Uterus (tissue), 2 donors: ENCODE measurements around the gene TEX264.

Experiments used
- CTCF ChIP-seq, 4 experiments: fragments of 200-600 bp in 2 of 4; fragments of 450-650 bp in 2 of 4; sonication (generic) in 2 of 4; IDR thresholded peaks; one replicate each; pipeline ENCODE4 v1.5.1; 2016 to 2019; ENCODE audit warnings: antibody characterized with exemption in 4 of 4, mild to moderate bottlenecking in 2 of 4, moderate library complexity in 1 of 4
- POLR2A ChIP-seq, 2 donors: fragments of 450-650 bp; IDR thresholded peaks; one replicate each; pipeline ENCODE4 v1.6.1; 2016; ENCODE audit warnings: antibody characterized with exemption in 2 of 2, mild to moderate bottlenecking in 1 of 2, moderate library complexity in 1 of 2

GRCh38 chr3:51706021-51706485 is 35.0 kb downstream of the TEX264 start:
- no peak for TF ChIP-seq CTCF (IDR thresholded peaks at IDR 0.05)
- no peak for TF ChIP-seq POLR2A (IDR thresholded peaks at IDR 0.05)
